Hematopoietic multipotent progenitor cell (in vitro differentiated cells): ENCODE measurements around the gene HSPBP1. TPM values are rescaled to one million over a fixed set of nuclear protein-coding genes. Genes with fewer than 3 reads are reported as not detected.
"Not testable (repeated sequence)": the region's sequence is repeated elsewhere in the genome, so short reads cannot be mapped to it uniquely, and the experiment has no call there.

Source experiments
- DNase-seq, 3 donors: peaks; one replicate each; pipeline ENCODE4 v3.0.0-alpha.2; 2011 to 2015; ENCODE audit warnings: low read depth in 2 of 3, low spot score in 2 of 3
- total RNA-seq: library from RNA; depleted of rRNA; stranded (reverse); fragments of >200 nt; gene quantifications from one replicate; pipeline ENCODE4 v1.2.3, GENCODE V29; 2012

The HSPBP1 gene
- total RNA-seq, 1 donor = 50.4 TPM

GRCh38 chr19:55241143-55241934 is 38.6 kb downstream of the HSPBP1 start:
- DNase-seq = no peak

- DNase-seq = no peak
These were observed 39.2 kb downstream of the HSPBP1 start for GRCh38 chr19:55240713-55241020.

GRCh38 chr19:55239004-55239403 is 40.9 kb downstream of the HSPBP1 start:
- DNase-seq = no peak

- no peak for DNase-seq
These were observed 41.9 kb downstream of the HSPBP1 start for GRCh38 chr19:55238030-55238429.

- DNase-seq = no peak
These were observed 46.9 kb downstream of the HSPBP1 start for GRCh38 chr19:55232986-55233385.

- no peak for DNase-seq
These were observed 47.7 kb downstream of the HSPBP1 start for GRCh38 chr19:55232286-55232602.

GRCh38 chr19:55231391-55232285 is 48.3 kb downstream of the HSPBP1 start:
- no peak for DNase-seq

GRCh38 chr19:55230780-55231179 is 49.1 kb downstream of the HSPBP1 start:
- DNase-seq = no peak

- DNase-seq = no peak
These were observed 49.6 kb downstream of the HSPBP1 start for GRCh38 chr19:55230329-55230728.

- no peak for DNase-seq
These were observed 50.1 kb downstream of the HSPBP1 start for GRCh38 chr19:55229789-55230182.

GRCh38 chr19:55229145-55229788 is 50.6 kb downstream of the HSPBP1 start:
- DNase-seq = no peak

- peak in 2 of 3 donors; percentile 12 to 24 for DNase-seq
These were observed 51.4 kb downstream of the HSPBP1 start, which contains the start of gene TMEM86B for GRCh38 chr19:55228403-55229031. Gene TMEM86B, minus strand, starts transcription at chr19:55228763. Its CDS starts 22 bp downstream, at chr19:55228741.

- DNase-seq = no peak
These were observed 51.9 kb downstream of the HSPBP1 start for GRCh38 chr19:55228015-55228391.

- DNase-seq = no peak
These were observed 52.5 kb downstream of the HSPBP1 start for GRCh38 chr19:55227241-55228014.

GRCh38 chr19:55226788-55227187 is 53.1 kb downstream of the HSPBP1 start:
- no peak for DNase-seq

- DNase-seq = no peak
These were observed 53.6 kb downstream of the HSPBP1 start for GRCh38 chr19:55226273-55226672.

- DNase-seq = no peak
These were observed 54.4 kb downstream of the HSPBP1 start for GRCh38 chr19:55225415-55225958.

- not testable (repeated sequence) for DNase-seq
These were observed 55.1 kb downstream of the HSPBP1 start for GRCh38 chr19:55224679-55225414.

- no peak for DNase-seq
These were observed 55.8 kb downstream of the HSPBP1 start for GRCh38 chr19:55224038-55224665.
